NCI-H1417 treated with DMSO at 0.1 percent for 48 hours (cell line): ENCODE data around the gene HDGFL2.
"Not testable (repeated sequence)": the region's sequence is repeated elsewhere in the genome, so short reads cannot be mapped to it uniquely, and the experiment has no call there.

Experiments
- DNase-seq: peaks from one replicate; lab custom pipeline; 2025; lab: John Stamatoyannopoulos, UW

Gene HDGFL2

GRCh38 chr19:4516939-4517300, 44.8 kb downstream of the HDGFL2 start:
- DNase-seq, result no peak

- DNase-seq, result no peak
Observed at GRCh38 chr19:4517451-4518057, 45.5 kb downstream of the HDGFL2 start.

GRCh38 chr19:4518345-4519171, 46.5 kb downstream of the HDGFL2 start, which contains the start of gene PLIN4:
Gene PLIN4 (minus strand): TSS chr19:4518486. CDS start chr19:4518272, 214 bp downstream.
- DNase-seq, result no peak

- no peak for DNase-seq
Observed at GRCh38 chr19:4519172-4519496, 47.0 kb downstream of the HDGFL2 start.

- DNase-seq, result no peak
Observed at GRCh38 chr19:4519521-4520277, 47.6 kb downstream of the HDGFL2 start.

- no peak for DNase-seq
Observed at GRCh38 chr19:4521170-4521887, 49.2 kb downstream of the HDGFL2 start.

- no peak for DNase-seq
Observed at GRCh38 chr19:4521888-4522242, 49.8 kb downstream of the HDGFL2 start.

GRCh38 chr19:4522291-4523002, 50.4 kb downstream of the HDGFL2 start:
- no peak for DNase-seq

- DNase-seq, result no peak
Observed at GRCh38 chr19:4523306-4524110, 51.4 kb downstream of the HDGFL2 start.

- no peak for DNase-seq
Observed at GRCh38 chr19:4524808-4525562, 52.9 kb downstream of the HDGFL2 start.

GRCh38 chr19:4525563-4526002, 53.5 kb downstream of the HDGFL2 start:
- DNase-seq, result no peak

- not testable (repeated sequence) for DNase-seq
Observed at GRCh38 chr19:4527377-4527776, 55.3 kb downstream of the HDGFL2 start.

- no peak for DNase-seq
Observed at GRCh38 chr19:4528843-4529242, 56.7 kb downstream of the HDGFL2 start.

GRCh38 chr19:4529924-4530522, 57.9 kb downstream of the HDGFL2 start:
- no peak for DNase-seq

- DNase-seq, result no peak
Observed at GRCh38 chr19:4531562-4532165, 59.6 kb downstream of the HDGFL2 start.

GRCh38 chr19:4533334-4533733, 61.2 kb downstream of the HDGFL2 start:
- no peak for DNase-seq

GRCh38 chr19:4533835-4534424, 61.8 kb downstream of the HDGFL2 start:
- no peak for DNase-seq

GRCh38 chr19:4534836-4535658, 63.0 kb downstream of the HDGFL2 start, which contains the start of gene PLIN5:
Gene PLIN5 (minus strand): TSS chr19:4535224. CDS start chr19:4534074, 1,150 bp downstream.
- DNase-seq, result peak; percentile 57
